Measurements from ENCODE around the gene ITGA2. TPM values are rescaled to one million over a fixed set of nuclear protein-coding genes. Genes with fewer than 3 reads are reported as not detected.

Gene ITGA2
- total RNA-seq, 1 experiment from 2014 or later, result 36.7 TPM

- H3K27me3 ChIP-seq (ENCODE audit: low read length), result no peaks in the 10 kb centered on the region
- peak; percentile 60 for DNase-seq
- H4K20me1 ChIP-seq (ENCODE audit: low read length), result no peaks in the 10 kb centered on the region
- H3K9me3 ChIP-seq (ENCODE audit: low read length), result no peaks in the 10 kb centered on the region
- H3K4me1 ChIP-seq (ENCODE audit: insufficient read depth, low read length), result peaks cover 67% of the 10 kb centered on the region
- peak overlapping the region; percentile 58 for H3K27ac ChIP-seq (ENCODE audit: low read length)
- TF ChIP-seq EZH2 (IDR thresholded peaks at IDR 0.05; ENCODE audit: low read length, unreplicated experiment) (no peak), EZH2phosphoT487 (IDR thresholded peaks at IDR 0.05; ENCODE audit: borderline replicate concordance, low read length) (no peak), CTCF (conservative IDR thresholded peaks at IDR 0.05; ENCODE audit: low read depth, low read length) (no peak)
- intact Hi-C loops (cut with micrococcal nuclease), result no loop called here
- peaks cover 26% of the 10 kb centered on the region; the same call in 1 of the 2 replicates for H3K36me3 ChIP-seq (ENCODE audit: low read depth, low read length)
- BruUV-seq (replicated peaks), result no TSS peak
- H3K4me2 ChIP-seq (ENCODE audit: low read length), result peak overlapping the region; percentile 30
- peaks cover 72% of the 10 kb centered on the region for H3K79me2 ChIP-seq (ENCODE audit: low read length)
- CTCF ChIA-PET, result no interaction called here
- POLR2A ChIA-PET (ENCODE audit: unreplicated experiment), result interaction anchor here (1.0 kb wide), 1 partner anchor 42 kb away, joined by 8 read pairs; no protein-coding TSS in a partner anchor
- no peaks in the 10 kb centered on the region for H3F3A ChIP-seq (ENCODE audit: low read length, unreplicated experiment)
- ATAC-seq, result peak; percentile 44
- no peak overlapping the region for H2AFZ ChIP-seq (ENCODE audit: low read length)
- H3K9ac ChIP-seq (ENCODE audit: low read length), result no peak overlapping the region
- no peak overlapping the region for H3K4me3 ChIP-seq (ENCODE audit: low read length)
- no peaks in the 10 kb centered on the region for H3K9me2 ChIP-seq (replicated peaks; ENCODE audit: low read length)
These were observed 40.5 kb downstream of the ITGA2 start for GRCh38 chr5:53029608-53030007.

DNA sequence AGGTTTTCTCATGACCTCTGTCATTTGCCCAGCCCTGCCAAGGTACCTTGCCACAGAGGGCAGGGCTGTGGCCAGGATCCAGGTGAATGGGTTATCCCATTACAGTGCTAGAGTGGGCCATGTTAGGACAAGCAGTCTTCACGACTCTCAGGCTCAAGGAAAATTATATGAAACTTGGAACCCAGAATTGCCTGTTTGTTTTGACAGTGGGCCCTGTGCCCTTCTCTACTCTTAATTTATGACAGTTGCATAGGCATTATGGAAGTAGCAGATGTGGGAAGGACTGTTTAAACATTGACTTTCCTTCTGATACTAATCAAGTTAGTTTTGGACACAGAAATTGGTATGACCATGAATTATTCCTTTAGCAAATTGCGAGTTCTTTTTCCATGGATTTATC lies 41.7 kb downstream of the ITGA2 start:
- ChIA-PET CTCF (no interaction called here), POLR2A (ENCODE audit: unreplicated experiment) (no interaction called here)
- peak overlapping the region; percentile 78 for H3K27ac ChIP-seq (ENCODE audit: low read length)
- H4K20me1 ChIP-seq (ENCODE audit: low read length), result no peaks in the 10 kb centered on the region
- BruUV-seq (replicated peaks), result no TSS peak
- H3K9me2 ChIP-seq (replicated peaks; ENCODE audit: low read length), result no peaks in the 10 kb centered on the region
- H3K9ac ChIP-seq (ENCODE audit: low read length), result peak overlapping the region; percentile 26; the same call in 1 of the 2 replicates
- no peak overlapping the region for H2AFZ ChIP-seq (ENCODE audit: low read length)
- H3F3A ChIP-seq (ENCODE audit: low read length, unreplicated experiment), result no peaks in the 10 kb centered on the region
- H3K36me3 ChIP-seq (ENCODE audit: low read depth, low read length), result peaks cover 28% of the 10 kb centered on the region; the same call in 1 of the 2 replicates
- TF ChIP-seq EZH2 (IDR thresholded peaks at IDR 0.05; ENCODE audit: low read length, unreplicated experiment) (no peak), CTCF (conservative IDR thresholded peaks at IDR 0.05; ENCODE audit: low read depth, low read length) (no peak), EZH2phosphoT487 (IDR thresholded peaks at IDR 0.05; ENCODE audit: borderline replicate concordance, low read length) (no peak)
- 0 out of 2 replicates have a peak overlapping the region, but pooled peaks have one; percentile 39 for H3K4me2 ChIP-seq (ENCODE audit: low read length)
- intact Hi-C loops (cut with micrococcal nuclease), result no loop called here
- H3K4me3 ChIP-seq (ENCODE audit: low read length), result no peak overlapping the region
- DNase-seq (no peak), ATAC-seq (no peak)
- peaks cover 76% of the 10 kb centered on the region for H3K4me1 ChIP-seq (ENCODE audit: insufficient read depth, low read length)
- H3K27me3 ChIP-seq (ENCODE audit: low read length), result no peaks in the 10 kb centered on the region
- peaks cover 70% of the 10 kb centered on the region for H3K79me2 ChIP-seq (ENCODE audit: low read length)
- no peaks in the 10 kb centered on the region for H3K9me3 ChIP-seq (ENCODE audit: low read length)

DNA sequence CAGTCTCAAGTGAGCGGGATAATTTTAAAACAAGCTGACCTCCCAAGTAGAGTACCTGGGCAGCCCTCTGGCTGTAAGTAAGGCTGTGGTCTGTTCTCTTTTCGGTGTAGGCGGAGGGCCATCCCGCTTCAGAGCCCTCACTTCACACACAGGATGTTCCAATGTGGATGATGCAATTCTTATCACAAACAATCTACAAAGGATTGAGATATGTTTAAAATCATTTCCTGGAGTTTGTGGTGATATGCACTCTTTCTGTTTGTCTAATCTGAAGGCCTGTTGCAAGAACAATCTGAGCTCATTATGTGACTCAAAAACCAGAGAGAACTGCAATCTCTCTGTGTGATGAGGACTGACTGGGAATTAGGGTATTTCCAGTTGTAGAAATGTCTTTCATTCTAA lies 42.5 kb downstream of the ITGA2 start:
- ATAC-seq (peak; percentile 21), DNase-seq (peak; percentile 55)
- H3K27ac ChIP-seq (ENCODE audit: low read length), result peak overlapping the region; percentile 78
- no peak overlapping the region for H3K4me3 ChIP-seq (ENCODE audit: low read length)
- peaks cover 30% of the 10 kb centered on the region for H3K36me3 ChIP-seq (ENCODE audit: low read depth, low read length)
- no peaks in the 10 kb centered on the region for H3K9me2 ChIP-seq (replicated peaks; ENCODE audit: low read length)
- peaks cover 84% of the 10 kb centered on the region for H3K4me1 ChIP-seq (ENCODE audit: insufficient read depth, low read length)
- H3K79me2 ChIP-seq (ENCODE audit: low read length), result peaks cover 70% of the 10 kb centered on the region
- BruUV-seq (replicated peaks), result no TSS peak
- H3K4me2 ChIP-seq (ENCODE audit: low read length), result peak overlapping the region; percentile 39; the same call in 1 of the 2 replicates
- CTCF ChIA-PET, result no interaction called here
- no peaks in the 10 kb centered on the region for H3K9me3 ChIP-seq (ENCODE audit: low read length)
- no peaks in the 10 kb centered on the region for H3K27me3 ChIP-seq (ENCODE audit: low read length)
- H4K20me1 ChIP-seq (ENCODE audit: low read length), result no peaks in the 10 kb centered on the region
- H3F3A ChIP-seq (ENCODE audit: low read length, unreplicated experiment), result peaks cover under 1% of the 10 kb centered on the region
- TF ChIP-seq EZH2 (IDR thresholded peaks at IDR 0.05; ENCODE audit: low read length, unreplicated experiment) (no peak), EZH2phosphoT487 (IDR thresholded peaks at IDR 0.05; ENCODE audit: borderline replicate concordance, low read length) (no peak), CTCF (conservative IDR thresholded peaks at IDR 0.05; ENCODE audit: low read depth, low read length) (no peak)
- POLR2A ChIA-PET (ENCODE audit: unreplicated experiment), result interaction anchor here (0.5 to 0.7 kb wide), 3 partner anchors 40 to 84 kb away, joined by 3 to 5 read pairs (median 3); no protein-coding TSS in a partner anchor
- H3K9ac ChIP-seq (ENCODE audit: low read length), result peak overlapping the region; percentile 26; the same call in 1 of the 2 replicates
- no peak overlapping the region for H2AFZ ChIP-seq (ENCODE audit: low read length)
- intact Hi-C loops (cut with micrococcal nuclease), result no loop called here
